GM19025 (cell line): ENCODE data around the gene MARS1.
"Not testable (repeated sequence)": the region's sequence is repeated elsewhere in the genome, so short reads cannot be mapped to it uniquely, and the experiment has no call there.

ENCODE experiments used
- ATAC-seq: cut with Tn5 transposase; IDR thresholded peaks from one replicate; pipeline ENCODE4 v1.9.1; 2021; ENCODE audit warnings: mild to moderate bottlenecking, low read depth, moderate library complexity; ENCODE audit not compliant: unreplicated experiment

Gene MARS1

DNA sequence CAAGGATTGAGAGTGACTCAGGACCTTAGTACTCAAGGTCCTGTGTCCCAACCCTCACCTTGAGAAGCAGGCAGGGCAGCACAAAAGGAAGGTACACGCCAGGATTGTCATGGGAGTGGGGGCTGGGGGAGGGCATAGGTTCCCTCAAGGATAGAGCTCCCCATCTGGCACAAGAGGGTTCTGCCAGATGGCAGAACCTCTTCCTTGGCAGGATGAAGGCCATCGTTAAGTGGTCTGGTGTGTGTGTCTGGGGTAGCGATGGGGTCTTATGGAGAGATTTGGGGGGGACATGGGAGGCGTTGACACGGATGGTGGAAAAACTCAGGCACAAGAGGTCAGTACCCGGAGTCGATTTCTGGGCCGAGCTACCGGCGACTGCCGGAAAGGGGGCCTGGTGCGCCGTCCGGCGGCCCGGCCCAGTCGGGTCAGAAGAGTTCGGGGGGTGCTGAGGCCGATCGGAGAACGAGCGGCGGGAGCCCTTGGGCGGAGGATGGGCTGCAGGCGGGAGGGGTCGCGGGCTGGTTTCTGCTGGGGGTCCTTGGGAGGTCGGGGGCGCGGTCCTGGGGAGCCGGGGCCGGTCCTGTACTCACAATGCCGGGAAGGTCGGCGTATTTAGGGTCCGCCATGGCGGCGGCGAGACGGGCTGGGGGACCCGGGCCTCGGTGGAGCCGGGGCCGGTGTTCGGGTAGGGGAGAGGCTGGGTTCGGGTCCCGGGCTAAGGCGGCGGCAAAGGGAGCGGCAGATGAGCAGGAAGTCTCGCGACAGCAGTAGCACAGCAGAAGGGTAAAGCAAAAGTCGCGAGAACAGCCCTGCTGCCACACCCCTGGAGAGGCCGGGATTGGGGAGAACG, 58.8 kb downstream of the MARS1 start, which contains the start of gene DCTN2:
Gene DCTN2 (minus strand): TSS at position 755 of the 850 bp plus-strand sequence. CDS start 129 bp downstream, at position 626.
- ATAC-seq = peak; percentile 98

DNA sequence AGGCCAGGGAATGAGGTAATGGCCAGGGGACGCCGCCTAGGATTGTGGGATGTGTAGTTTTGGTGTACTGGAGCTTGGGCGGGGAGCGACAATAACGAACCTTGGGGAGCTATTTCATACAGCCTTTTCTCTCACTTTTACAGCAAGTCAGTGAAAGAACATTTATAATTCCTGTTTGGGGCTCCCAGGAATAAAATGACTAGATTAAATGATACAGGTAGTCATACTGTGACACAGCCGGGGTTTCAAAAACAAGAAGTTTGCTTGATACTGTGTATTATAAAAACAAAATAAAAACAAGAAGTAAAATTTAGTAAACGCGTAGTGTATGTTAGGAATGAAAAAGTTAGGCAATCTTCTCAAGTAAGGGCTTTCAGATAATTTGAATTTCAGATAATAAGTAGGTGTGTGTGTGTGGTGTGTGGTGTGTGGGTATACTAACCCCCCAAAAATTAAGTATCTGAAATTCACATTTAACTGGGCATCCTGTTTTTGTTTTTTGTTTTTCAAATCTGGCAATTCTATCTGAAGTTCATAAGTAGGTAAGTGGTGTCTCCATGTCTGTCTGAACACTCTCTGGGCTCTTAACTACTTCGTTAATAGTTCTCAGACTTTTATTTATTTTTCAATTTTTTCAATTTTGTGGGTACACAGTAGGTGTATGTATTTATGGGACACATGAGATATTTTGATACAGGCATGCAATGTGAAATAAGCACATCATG, 59.6 kb downstream of the MARS1 start:
- ATAC-seq = no peak

GRCh38 chr12:57548013-57548315, 60.1 kb downstream of the MARS1 start:
- ATAC-seq = no peak

DNA sequence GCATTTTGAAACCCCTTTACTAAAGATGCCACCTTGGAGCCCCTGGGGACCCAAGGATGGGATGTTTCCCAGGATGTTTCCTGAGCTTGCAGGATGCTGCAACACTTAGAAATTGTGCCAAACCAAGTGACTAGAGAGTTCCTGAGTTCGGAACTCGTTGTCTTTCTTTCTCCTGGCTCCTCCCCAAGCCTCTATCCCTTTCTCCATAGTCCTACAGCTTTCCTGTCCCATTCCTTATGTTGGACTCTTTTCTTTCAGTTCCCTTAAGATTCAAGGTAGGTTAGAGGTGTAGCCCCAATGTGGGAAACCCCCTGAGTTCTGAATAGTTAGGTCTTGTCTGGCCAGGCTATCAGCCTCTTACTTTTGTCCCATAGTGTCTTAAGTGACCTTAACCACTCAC, 60.6 kb downstream of the MARS1 start:
- no peak for ATAC-seq

DNA sequence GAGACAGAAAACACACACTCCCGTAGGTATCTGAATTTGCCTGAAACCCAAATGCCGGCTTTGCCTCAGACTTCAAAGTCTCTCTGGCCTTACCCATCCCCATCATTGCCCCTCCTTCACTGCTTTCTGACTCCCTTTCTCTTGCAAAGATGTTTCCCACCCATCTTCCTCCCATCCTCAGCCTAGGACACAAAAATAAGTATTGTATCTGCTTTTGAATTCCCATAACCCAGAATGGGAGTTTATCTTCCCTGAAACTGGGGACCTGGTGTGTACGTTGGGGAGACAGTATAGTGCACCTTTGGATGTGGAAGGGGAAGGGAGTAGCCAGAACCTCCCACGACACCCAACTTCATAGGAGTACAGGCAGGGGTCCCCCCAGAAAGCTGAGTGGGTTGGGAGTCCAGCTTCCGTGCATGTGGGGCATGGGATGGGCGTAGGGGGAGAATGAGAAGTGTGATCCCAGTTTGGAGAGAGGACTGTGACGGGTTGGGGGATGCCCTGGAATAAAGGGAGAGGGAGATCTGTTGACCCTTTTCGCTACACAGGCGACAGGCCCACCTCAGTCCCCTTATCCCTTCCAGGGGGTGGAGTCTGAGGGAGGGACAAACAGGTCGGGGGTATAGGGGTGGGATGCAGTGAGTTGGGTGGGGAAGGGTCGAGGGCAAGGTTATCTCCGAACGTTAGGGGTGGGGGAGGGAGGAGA, 61.5 kb downstream of the MARS1 start:
- ATAC-seq = no peak

- no peak for ATAC-seq
Measured at GRCh38 chr12:57549909-57550640, 62.2 kb downstream of the MARS1 start, which contains the start of gene KIF5A. Gene KIF5A, plus strand, starts transcription at chr12:57550044. Its CDS starts 228 bp downstream, at chr12:57550272.

DNA sequence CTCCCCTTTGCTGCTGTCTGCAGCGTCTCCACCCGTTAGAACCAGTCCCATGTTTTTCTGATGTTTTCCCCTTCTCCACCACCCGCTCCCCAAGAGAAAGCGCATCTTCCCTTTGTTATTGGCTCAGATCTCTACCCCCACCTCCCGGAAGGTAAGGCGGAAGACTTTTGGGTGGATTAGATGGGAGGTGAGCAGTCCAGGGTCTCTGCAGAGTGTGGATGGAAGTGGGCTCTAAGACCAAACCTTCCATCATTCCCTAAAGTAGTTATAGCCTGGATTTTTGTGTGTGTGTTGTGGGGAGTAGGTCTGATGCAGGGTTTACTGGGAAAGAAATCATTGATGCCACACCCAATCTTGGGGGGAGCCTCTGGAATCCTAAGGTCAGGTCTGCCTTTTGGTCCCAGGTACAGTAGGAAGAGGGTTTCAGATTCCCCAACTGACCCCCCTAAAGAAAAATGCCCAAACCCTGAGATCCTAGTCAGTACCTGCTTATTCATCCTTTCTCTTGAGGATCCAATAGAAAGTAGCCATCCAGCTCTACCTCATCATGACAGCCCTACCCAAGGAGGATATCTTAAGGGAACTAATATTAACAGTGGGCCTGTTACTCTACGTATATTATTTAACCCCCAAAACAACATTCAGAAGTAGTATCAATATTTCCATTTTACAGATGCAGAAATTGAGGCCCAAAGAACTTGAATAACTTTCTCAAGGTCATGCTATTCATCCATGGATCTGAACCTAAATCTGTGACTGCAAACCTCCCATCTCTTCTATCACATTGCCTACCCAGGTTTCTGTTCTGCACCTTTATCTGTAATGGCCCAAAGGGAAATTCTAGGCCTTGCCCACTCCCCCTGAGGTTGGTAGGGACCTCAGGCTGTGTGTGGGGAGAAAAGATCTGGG, 63.0 kb downstream of the MARS1 start:
- no peak for ATAC-seq

GRCh38 chr12:57551637-57552305, 63.9 kb downstream of the MARS1 start:
- ATAC-seq = no peak

DNA sequence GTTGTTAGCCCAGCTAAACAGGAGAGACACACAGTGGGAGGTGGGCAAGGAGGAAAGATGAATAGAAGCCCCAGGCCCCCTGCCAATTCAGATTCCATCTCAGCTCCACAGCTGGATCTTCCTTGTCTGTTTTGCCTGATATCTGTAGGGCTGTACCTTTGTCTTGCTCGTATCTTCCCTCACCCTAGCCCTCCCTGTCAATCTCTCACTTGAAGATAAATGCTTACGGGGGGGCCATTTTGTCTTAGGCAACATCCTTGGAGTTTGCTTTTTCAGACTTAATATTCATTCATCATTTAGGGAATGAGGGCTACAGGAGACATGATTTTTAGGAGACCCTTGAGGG, 64.4 kb downstream of the MARS1 start:
- ATAC-seq = no peak

DNA sequence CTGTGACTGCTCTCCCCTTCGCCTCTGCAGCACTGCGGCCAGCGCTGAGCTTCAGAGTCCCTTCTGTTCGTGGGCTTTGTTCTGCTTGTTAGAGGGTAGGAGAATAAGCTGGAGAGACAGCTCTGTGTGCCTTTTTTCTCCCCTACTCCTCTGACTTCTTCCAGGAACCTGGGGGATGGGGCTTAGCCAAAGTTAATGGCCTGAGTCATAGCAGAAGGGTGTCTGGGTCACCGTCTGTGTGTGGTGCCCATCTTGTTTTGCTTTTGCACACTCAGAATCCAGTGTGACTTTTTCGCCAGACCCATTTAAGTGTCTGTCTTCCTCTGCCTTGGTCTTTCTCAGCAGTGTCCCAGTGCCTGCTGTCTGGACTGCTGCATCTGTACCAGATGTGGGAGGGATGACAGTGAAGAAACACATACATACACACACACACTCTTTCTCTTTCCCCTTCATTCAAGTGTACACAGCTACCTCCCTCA, 65.0 kb downstream of the MARS1 start:
- no peak for ATAC-seq

- ATAC-seq = no peak
Measured at GRCh38 chr12:57553343-57554202, 65.7 kb downstream of the MARS1 start.

GRCh38 chr12:57554453-57554852, 66.6 kb downstream of the MARS1 start:
- no peak for ATAC-seq

GRCh38 chr12:57554897-57555296, 67.0 kb downstream of the MARS1 start:
- no peak for ATAC-seq

- ATAC-seq = no peak
Measured at GRCh38 chr12:57558864-57559263, 71.0 kb downstream of the MARS1 start.

- ATAC-seq = no peak
Measured at GRCh38 chr12:57560516-57560915, 72.6 kb downstream of the MARS1 start.

DNA sequence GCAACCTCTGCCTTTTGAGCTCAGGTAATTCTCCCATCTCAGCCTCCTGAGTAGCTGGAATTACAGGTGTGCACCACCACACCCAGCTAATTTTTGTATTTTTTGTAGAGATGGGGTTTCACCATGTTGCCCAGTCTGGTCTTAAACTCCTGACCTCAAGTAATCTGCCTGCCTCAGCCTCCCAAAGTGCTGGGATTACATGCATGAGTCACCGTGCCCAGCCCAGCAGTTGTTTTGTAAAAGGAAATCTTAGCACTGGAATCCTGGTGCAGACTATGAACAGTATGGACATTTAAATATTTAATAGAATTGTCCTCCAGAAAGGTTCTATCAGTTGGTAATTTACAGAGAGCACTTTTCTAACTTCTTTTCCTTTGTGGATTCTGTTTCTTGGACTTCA, 73.2 kb downstream of the MARS1 start:
- ATAC-seq = not testable (repeated sequence)

- ATAC-seq = no peak
Measured at GRCh38 chr12:57563358-57563757, 75.5 kb downstream of the MARS1 start.

- no peak for ATAC-seq
Measured at GRCh38 chr12:57564178-57564740, 76.4 kb downstream of the MARS1 start.
